Effector memory CD8-positive, alpha-beta T cell (primary cell): ENCODE measurements around the gene GRAP2.
A peak's percentile ranks its signal among the peaks of the same experiment; 100 is the strongest.

Source experiments
- ATAC-seq: fragments of 150-1000 bp; cut with Tn5 transposase; replicated peaks from 2 replicates; pipeline ENCODE4 v1.10.0; 2021; ENCODE audit warnings: mild to moderate bottlenecking, moderate library complexity
- DNase-seq, 3 experiments: peaks; one replicate each; pipeline ENCODE4 v3.0.0; 2021
- H3K27ac Mint-ChIP-seq, 2 donors: one replicate each; pipeline ENCODE4 v1.8.0; 2022; ENCODE audit warnings: mild to moderate bottlenecking in 2 of 2, mixed read lengths in 2 of 2, moderate library complexity in 2 of 2
- H3K27me3 Mint-ChIP-seq, 2 donors: one replicate each; pipeline ENCODE4 v1.8.0; 2022; ENCODE audit warnings: mixed read lengths in 2 of 2
- H3K36me3 Mint-ChIP-seq: one replicate; pipeline ENCODE4 v1.8.0; 2022; ENCODE audit warnings: mild to moderate bottlenecking, moderate library complexity, mixed read lengths; ENCODE audit not compliant: insufficient read depth
- H3K4me1 Mint-ChIP-seq, 2 donors: one replicate each; pipeline ENCODE4 v1.8.0; 2022; ENCODE audit warnings: low read depth in 2 of 2, mixed read lengths in 2 of 2
- H3K4me3 Mint-ChIP-seq, 2 donors: one replicate each; pipeline ENCODE4 v1.8.0; 2022; ENCODE audit warnings: mild to moderate bottlenecking in 2 of 2, mixed read lengths in 2 of 2, moderate library complexity in 2 of 2
- H3K9me3 Mint-ChIP-seq, 2 donors: one replicate each; pipeline ENCODE4 v1.8.0; 2022; ENCODE audit warnings: mixed read lengths in 2 of 2

GRAP2 gene

DNA sequence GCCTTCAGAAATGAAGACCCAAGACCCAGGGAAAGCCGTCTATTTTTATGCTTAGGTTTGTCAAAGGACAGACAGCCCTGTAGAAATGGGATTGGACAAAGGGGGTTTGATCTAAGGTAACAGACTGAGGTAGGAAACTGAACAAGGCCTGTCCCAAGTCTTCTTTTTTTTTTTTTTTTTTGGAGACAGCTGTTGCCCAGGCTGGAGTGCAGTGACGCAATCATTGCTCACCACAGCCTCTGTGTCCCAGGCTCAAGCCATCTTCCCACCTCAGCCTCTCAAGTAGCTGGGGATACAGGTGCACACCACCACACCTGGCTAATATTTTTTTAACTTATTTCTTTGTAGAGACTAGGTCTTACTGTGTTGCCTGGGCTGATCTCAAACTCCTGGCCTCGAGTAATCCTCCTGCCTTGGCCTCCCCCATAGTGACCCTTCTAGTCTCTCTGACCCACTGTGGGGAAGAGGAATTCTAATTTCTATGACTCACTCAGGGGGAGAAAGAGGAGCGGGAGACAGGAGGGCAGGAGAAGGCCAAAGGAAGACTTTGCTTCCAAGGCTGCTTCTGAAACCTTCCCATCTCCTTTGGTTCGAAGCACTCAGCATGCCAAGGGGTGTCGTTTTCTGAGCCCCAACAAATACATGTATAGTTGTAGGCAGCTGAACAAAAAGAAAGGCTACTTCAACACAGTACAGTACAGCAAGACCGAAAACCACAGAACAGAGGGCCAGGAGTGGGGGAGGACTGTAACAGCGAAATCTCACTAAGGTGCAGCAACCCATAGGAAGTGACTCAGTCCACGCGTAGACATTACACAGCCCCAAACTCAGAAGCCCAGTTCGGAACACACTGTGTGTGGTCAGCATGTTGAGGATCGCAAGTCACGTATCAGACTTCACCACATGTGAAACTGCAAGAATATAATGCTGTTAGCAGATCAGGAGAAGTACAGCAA is 60.2 kb downstream of the GRAP2 start:
- Mint-ChIP-seq H3K27me3 (no peaks in the 10 kb centered on the region), H3K4me3 (peak overlapping the region; percentile 62 to 66), H3K27ac (peak overlapping the region; percentile 93 to 94), H3K9me3 (no peaks in the 10 kb centered on the region), H3K4me1 (peaks cover 55% of the 10 kb centered on the region in 2 donors), H3K36me3 (peaks cover 95% of the 10 kb centered on the region)
- peak; percentile 97 for ATAC-seq
- DNase-seq = peak; percentile 68 to 71 (median 68)

DNA sequence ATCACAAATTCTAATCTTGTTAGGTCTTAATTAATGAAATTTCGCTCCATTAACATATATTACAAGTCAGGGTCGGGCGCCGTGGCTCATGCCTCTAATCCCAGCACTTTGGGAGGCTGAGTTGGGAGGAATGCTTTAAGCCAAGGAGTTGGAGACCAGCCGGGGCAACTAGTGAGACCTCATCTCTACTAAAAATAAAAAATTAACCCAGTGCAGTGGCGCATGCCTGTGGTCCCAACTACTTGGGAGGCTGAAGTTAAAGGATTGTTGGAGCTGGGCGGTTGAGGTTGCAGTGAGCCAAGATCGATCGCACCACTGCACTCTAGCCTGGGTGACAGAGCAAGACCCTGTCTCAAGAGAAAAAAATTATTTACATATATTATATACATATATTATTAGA is 61.2 kb downstream of the GRAP2 start:
- ATAC-seq (no peak), DNase-seq (no peak)
- Mint-ChIP-seq H3K27ac (peak overlapping the region; percentile 93 to 94), H3K36me3 (peaks cover 94% of the 10 kb centered on the region), H3K4me1 (peaks cover 53 to 55% of the 10 kb centered on the region in 2 donors), H3K4me3 (peak overlapping the region; percentile 62 to 66), H3K9me3 (no peaks in the 10 kb centered on the region), H3K27me3 (no peaks in the 10 kb centered on the region)

DNA sequence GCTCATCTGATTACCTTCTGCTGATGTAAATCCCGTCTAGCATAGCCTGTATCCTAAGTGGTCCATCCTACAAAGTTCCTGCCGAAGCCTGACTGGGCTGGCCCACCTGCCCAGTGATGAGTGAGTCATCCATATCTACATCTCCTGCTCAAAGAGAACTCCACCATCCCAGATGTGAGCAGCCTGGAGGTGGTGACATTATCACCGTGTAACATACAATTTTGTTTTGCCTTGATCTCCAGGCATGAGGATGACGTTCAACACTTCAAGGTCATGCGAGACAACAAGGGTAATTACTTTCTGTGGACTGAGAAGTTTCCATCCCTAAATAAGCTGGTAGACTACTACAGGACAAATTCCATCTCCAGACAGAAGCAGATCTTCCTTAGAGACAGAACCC is 64.9 kb downstream of the GRAP2 start:
- ATAC-seq (no peak), DNase-seq (no peak)
- Mint-ChIP-seq H3K27ac (peak overlapping the region; percentile 10 to 60), H3K4me3 (no peak overlapping the region), H3K36me3 (peaks cover 96% of the 10 kb centered on the region), H3K9me3 (no peaks in the 10 kb centered on the region), H3K27me3 (no peaks in the 10 kb centered on the region), H3K4me1 (peaks cover 20 to 30% of the 10 kb centered on the region in 2 donors)

DNA sequence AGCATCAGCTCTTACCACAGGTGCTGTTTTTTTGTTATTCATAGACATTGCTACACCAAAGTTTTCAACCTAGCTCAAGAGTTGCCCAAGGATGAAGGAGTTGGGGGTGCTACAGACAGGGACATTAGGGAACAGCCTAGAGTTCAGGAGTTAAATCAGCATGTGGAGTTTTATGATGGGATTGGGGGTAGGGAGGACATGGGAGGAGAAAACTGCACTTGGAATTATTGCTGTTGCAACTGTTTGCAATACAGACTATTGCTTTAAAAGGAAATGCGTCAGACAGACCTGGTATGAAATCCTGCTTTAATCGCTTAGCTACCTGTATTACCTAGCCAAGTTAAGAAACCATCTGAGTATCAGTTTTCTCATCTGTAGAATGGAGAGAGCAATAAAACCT is 65.6 kb downstream of the GRAP2 start:
- H3K27me3 Mint-ChIP-seq = no peaks in the 10 kb centered on the region
- no peaks in the 10 kb centered on the region for H3K9me3 Mint-ChIP-seq
- DNase-seq (no peak), ATAC-seq (no peak)
- H3K4me3 Mint-ChIP-seq = no peak overlapping the region
- peaks cover 96% of the 10 kb centered on the region for H3K36me3 Mint-ChIP-seq
- peaks cover 13 to 25% of the 10 kb centered on the region in 2 donors for H3K4me1 Mint-ChIP-seq
- peak overlapping the region in 1 of 2 donors; percentile 10 for H3K27ac Mint-ChIP-seq

DNA sequence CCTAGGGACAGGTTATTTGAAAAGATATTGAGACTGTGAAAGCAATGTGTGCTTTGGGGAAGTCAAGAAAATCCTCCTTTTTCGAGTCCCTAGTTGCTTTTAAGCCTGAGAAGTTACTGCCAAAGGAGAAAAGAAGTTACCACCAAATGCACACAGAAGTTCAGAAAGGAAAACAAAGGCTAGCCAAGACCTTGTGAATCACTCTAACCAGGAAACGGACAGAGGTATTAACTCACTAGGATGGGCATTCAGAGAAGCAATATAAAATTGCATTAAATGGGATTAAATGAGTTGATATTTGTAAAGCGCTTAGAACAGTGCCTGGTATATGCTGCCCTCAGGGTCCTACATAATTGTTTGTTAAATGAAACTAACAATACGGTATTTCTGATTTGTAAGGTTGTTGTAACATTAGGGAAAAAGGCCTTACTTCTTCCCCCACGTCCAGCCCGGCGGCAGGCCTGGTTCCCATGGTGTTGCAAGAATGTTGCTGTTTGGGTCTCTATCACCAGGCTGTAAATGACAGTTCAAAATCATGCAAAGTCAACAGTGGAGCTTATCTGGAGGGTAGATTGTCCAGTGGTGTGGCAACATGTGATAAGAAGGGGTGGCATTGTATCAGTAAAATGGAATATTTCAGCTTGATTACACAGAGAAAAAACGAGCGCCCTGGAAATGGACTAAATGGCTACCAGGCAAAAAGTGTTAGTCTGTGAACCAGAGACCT is 66.4 kb downstream of the GRAP2 start:
- no peaks in the 10 kb centered on the region for H3K27me3 Mint-ChIP-seq
- peak overlapping the region; percentile 10 to 53 for H3K27ac Mint-ChIP-seq
- DNase-seq = no peak
- H3K36me3 Mint-ChIP-seq = peaks cover 95% of the 10 kb centered on the region
- H3K9me3 Mint-ChIP-seq = no peaks in the 10 kb centered on the region
- no peak overlapping the region for H3K4me3 Mint-ChIP-seq
- no peak for ATAC-seq
- peaks cover 6 to 22% of the 10 kb centered on the region in 2 donors for H3K4me1 Mint-ChIP-seq

DNA sequence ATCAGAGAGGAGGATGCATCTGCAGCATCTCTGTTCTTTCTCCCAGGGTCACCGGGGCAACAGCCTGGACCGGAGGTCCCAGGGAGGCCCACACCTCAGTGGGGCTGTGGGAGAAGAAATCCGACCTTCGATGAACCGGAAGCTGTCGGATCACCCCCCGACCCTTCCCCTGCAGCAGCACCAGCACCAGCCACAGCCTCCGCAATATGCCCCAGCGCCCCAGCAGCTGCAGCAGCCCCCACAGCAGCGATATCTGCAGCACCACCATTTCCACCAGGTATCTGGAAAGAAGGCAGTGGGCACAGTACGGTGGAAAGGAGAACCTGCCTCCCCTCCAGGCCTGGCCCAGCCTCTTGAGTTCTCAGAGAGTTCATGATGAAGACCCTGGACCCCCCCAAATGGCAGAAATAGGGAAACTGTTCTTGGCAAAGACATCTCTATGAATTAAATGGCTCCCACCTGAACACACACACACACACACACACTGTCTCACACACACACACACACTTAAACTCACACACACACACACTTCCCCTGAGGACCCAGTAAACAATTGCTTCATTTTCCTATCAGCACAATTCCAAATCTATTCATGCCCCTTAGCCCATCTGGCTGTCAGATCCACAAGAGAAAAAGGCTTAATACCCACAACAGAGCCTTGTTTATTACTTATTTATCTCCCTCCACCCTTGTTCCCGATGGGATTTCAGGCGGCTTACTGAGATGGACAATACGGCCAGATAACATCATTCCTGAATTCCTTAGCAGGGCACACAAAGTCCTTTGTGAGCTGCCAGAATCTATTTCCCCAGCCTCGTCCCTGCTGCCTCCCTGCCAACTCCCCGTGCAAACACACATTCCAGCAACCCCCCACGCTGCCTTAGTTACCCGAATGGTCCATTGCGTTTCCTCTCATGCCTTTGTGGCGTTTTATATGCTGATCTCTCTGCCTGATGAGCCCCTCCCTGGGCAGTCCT is 67.4 kb downstream of the GRAP2 start:
- ATAC-seq (no peak), DNase-seq (no peak)
- H3K4me3 Mint-ChIP-seq = no peak overlapping the region
- no peaks in the 10 kb centered on the region for H3K9me3 Mint-ChIP-seq
- H3K4me1 Mint-ChIP-seq = peaks cover 6 to 23% of the 10 kb centered on the region in 2 donors
- H3K27me3 Mint-ChIP-seq = no peaks in the 10 kb centered on the region
- H3K27ac Mint-ChIP-seq = peak overlapping the region in 1 of 2 donors; percentile 47
- H3K36me3 Mint-ChIP-seq = peaks cover 95% of the 10 kb centered on the region

DNA sequence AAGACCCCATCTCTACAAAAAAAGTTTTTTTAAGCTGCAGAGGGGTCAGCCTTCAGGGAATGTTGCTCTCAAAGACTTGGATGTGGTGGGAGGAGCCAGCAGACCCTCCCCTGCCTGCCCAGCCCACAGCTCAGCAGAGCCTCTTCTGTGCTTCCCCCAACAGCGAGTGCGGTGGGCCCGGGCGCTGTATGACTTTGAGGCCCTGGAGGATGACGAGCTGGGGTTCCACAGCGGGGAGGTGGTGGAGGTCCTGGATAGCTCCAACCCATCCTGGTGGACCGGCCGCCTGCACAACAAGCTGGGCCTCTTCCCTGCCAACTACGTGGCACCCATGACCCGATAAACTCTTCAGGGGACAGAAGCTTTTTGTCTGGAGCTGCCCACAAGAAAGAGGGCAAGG is 69.9 kb downstream of the GRAP2 start:
- ATAC-seq (no peak), DNase-seq (no peak)
- Mint-ChIP-seq H3K4me1 (peaks cover 3 to 20% of the 10 kb centered on the region in 2 donors), H3K27ac (peak overlapping the region in 1 of 2 donors; percentile 39), H3K4me3 (no peak overlapping the region), H3K36me3 (peaks cover 78% of the 10 kb centered on the region), H3K9me3 (no peaks in the 10 kb centered on the region), H3K27me3 (no peaks in the 10 kb centered on the region)

DNA sequence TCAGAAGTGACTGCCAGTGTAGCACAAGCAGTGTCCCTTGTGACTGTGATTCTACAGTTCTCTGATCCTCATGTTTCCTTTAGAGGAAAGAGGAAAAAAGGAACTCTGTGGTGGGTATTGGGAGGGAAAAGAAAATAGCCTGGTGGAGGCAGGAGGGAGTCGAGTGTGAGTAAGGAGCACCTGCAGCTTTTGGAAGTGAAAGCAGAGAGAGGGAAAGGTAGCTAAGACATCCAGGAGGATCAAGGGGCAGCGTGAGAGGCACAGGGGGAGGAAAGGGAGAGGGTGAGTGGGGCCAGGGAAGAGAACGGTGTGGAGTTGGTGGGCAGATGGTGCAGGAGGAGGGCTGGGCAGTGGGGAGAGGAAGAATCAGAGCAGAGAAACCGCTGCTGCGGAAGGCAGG is 71.8 kb downstream of the GRAP2 start:
- no peaks in the 10 kb centered on the region for H3K27me3 Mint-ChIP-seq
- H3K4me1 Mint-ChIP-seq = peaks cover 2 to 20% of the 10 kb centered on the region in 2 donors
- no peak overlapping the region for H3K4me3 Mint-ChIP-seq
- peaks cover 61% of the 10 kb centered on the region for H3K36me3 Mint-ChIP-seq
- peak overlapping the region; percentile 55 to 64 for H3K27ac Mint-ChIP-seq
- ATAC-seq (no peak), DNase-seq (no peak)
- H3K9me3 Mint-ChIP-seq = no peaks in the 10 kb centered on the region

DNA sequence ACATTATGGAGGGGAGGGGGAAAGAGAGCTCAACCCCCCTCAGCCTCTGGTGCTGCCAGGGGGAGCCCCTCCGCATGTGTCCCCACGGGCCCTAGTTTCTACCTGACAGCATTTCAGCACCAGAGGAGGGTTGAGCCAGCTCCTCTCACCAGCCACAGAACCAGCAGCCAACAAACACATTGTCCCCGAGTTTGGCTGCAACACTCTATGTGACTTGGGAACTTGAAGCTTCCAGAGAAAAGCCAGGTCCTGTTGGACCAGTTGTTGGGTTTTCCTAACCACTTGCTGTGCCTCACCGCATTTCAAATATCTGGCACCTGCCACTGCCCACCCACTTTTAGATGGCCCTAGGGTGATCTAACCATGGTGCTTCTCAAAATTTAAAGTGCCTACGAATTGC is 72.8 kb downstream of the GRAP2 start:
- H3K27me3 Mint-ChIP-seq = no peaks in the 10 kb centered on the region
- no peak for ATAC-seq

DNA sequence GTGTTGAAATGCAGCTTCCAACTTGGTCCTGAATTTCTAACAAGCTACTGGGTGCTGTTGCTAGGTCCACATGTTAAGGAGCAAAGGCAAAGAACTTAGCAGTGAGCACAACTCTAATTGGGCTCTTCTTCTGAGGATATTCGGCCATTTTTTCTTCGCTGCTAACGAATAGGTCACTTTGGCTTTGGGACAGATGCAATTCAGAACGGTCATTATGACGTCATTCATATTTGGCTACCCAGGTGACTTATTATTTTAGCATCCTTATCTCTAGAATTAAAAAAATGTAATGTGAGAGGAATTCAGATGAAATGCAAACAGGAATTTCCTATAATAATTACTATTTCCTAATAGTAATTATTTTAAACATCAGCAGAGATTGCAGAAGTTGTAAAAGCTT is 73.2 kb downstream of the GRAP2 start:
- DNase-seq (no peak), ATAC-seq (no peak)
- Mint-ChIP-seq H3K27me3 (no peaks in the 10 kb centered on the region), H3K4me3 (no peak overlapping the region), H3K4me1 (peaks cover 5 to 17% of the 10 kb centered on the region in 2 donors), H3K9me3 (no peaks in the 10 kb centered on the region), H3K27ac (peak overlapping the region; percentile 56 to 76), H3K36me3 (peaks cover 47% of the 10 kb centered on the region)

More for the DNA sequence above, 72.8 kb downstream of the GRAP2 start:
- peaks cover 51% of the 10 kb centered on the region for H3K36me3 Mint-ChIP-seq
- H3K4me1 Mint-ChIP-seq = peaks cover 2 to 19% of the 10 kb centered on the region in 2 donors
- no peak overlapping the region for H3K4me3 Mint-ChIP-seq
- peak overlapping the region; percentile 56 to 76 for H3K27ac Mint-ChIP-seq
- H3K9me3 Mint-ChIP-seq = no peaks in the 10 kb centered on the region
- no peak for DNase-seq

DNA sequence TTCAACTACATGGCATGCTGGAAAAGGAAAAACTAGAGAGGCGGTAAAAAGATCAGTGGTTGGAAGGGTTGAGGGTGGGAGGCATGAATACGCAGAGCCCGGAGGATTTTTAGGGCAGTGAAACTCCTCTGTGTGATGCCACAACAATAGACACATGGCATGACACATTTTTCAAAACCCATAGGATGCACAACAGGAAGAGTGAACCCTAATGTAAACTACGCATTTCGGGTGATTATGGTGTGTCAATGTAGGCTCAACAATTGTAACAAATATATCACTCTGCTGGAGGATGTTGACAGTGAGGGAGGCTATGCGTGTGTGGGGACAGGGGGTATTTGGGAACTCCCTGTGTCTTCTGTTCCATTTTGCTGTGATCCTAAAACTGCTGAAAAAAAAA is 78.2 kb downstream of the GRAP2 start:
- no peaks in the 10 kb centered on the region for H3K9me3 Mint-ChIP-seq
- DNase-seq = no peak
- no peak overlapping the region for H3K4me3 Mint-ChIP-seq
- peaks cover 10 to 20% of the 10 kb centered on the region in 2 donors for H3K4me1 Mint-ChIP-seq
- H3K27ac Mint-ChIP-seq = peak overlapping the region; percentile 4 to 9
- peak; percentile 44 for ATAC-seq
- no peaks in the 10 kb centered on the region for H3K27me3 Mint-ChIP-seq
- peaks cover 10% of the 10 kb centered on the region for H3K36me3 Mint-ChIP-seq

DNA sequence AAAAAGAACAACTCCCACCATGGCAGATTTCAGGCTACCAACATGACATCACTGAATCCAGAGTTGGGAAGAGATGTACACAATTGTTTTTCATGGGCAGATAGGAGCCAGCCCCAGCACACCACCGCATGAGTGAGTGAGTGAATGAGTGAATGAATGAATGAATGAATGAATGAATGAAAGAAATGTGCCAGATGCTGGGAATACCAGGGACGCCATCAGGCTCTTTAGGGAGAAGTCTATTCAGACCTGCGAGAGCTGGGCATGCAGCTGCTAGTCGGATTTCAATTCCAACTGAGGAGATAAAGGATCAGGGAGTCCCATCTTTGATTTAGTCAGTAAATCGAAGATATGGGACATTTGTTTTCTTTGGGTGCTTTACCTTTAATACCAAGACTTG is 78.6 kb downstream of the GRAP2 start:
- no peak for ATAC-seq
- peak overlapping the region; percentile 4 to 9 for H3K27ac Mint-ChIP-seq
- H3K36me3 Mint-ChIP-seq = peaks cover 10% of the 10 kb centered on the region
- no peak overlapping the region for H3K4me3 Mint-ChIP-seq
- no peaks in the 10 kb centered on the region for H3K9me3 Mint-ChIP-seq
- no peaks in the 10 kb centered on the region for H3K27me3 Mint-ChIP-seq
- no peak for DNase-seq
- H3K4me1 Mint-ChIP-seq = peaks cover 10 to 20% of the 10 kb centered on the region in 2 donors

DNA sequence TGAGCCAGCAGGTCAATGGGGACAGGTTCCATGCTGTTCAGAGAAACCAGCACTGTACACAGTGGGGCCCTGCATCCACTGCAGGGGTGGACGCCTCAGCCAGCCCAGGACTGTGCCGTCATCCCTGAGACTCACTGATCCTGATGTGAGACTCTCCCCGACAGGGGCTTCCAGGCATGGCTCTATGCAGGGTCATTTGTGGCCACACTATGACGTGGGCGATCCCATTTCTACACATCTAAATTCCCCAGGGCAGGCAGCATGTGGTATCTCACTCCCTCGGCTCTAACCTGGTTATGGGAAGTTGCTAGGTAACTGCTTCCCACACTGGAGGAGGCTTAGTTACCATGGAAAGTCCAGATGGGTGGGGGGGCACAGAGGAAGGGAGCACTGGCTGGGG is 79.7 kb downstream of the GRAP2 start:
- ATAC-seq = no peak
- H3K9me3 Mint-ChIP-seq = no peaks in the 10 kb centered on the region
- peaks cover 13% of the 10 kb centered on the region for H3K36me3 Mint-ChIP-seq
- H3K4me1 Mint-ChIP-seq = peaks cover 10 to 21% of the 10 kb centered on the region in 2 donors
- H3K27ac Mint-ChIP-seq = peak overlapping the region in 1 of 2 donors; percentile 67
- DNase-seq = no peak
- no peaks in the 10 kb centered on the region for H3K27me3 Mint-ChIP-seq
- H3K4me3 Mint-ChIP-seq = no peak overlapping the region
